ENCODE data around the gene PEX11B.
"Not testable (repeated sequence)": the region's sequence is repeated elsewhere in the genome, so short reads cannot be mapped to it uniquely, and the experiment has no call there.

PEX11B gene

GRCh38 chr1:145936247-145936646 lies 17.7 kb upstream of the PEX11B start:
- Histone ChIP-seq H2AFZ (ENCODE audit: low read depth, low read length) (no peak overlapping the region), H3K9ac (ENCODE audit: low read depth, low read length) (no peak overlapping the region), H3K36me3 (ENCODE audit: insufficient read depth, low read length) (peaks cover 50% of the 10 kb centered on the region), H3K9me3 (ENCODE audit: insufficient read depth, low read length, severe bottlenecking) (no peaks in the 10 kb centered on the region), H3K27me3 (ENCODE audit: insufficient read depth, low read length, poor library complexity) (no peaks in the 10 kb centered on the region), H3K27ac (ENCODE audit: low read length) (no peak overlapping the region), H4K20me1 (ENCODE audit: insufficient read depth, low read length) (no peaks in the 10 kb centered on the region), H3K4me1 (ENCODE audit: insufficient read depth, low read length) (no peaks in the 10 kb centered on the region), H3K4me3 (ENCODE audit: low read depth in 1 of 2, low read length in 2 of 2) (no peak overlapping the region), H3K79me2 (ENCODE audit: insufficient read depth, low read length) (no peaks in the 10 kb centered on the region), H3K4me2 (ENCODE audit: insufficient read depth, low read length) (no peak overlapping the region)
- ATAC-seq (ENCODE audit: insufficient read depth, low read depth) (no peak), DNase-seq (no peak)
- no peak for TF ChIP-seq CTCF (IDR thresholded peaks at IDR 0.05; ENCODE audit: borderline replicate concordance, extremely low read depth, low read length, poor library complexity, severe bottlenecking)
- TF ChIP-seq EZH2 (IDR thresholded peaks at IDR 0.05; ENCODE audit: borderline replicate concordance, low read depth, low read length, severe bottlenecking), result no peak

GRCh38 chr1:145935708-145936107 lies 17.2 kb upstream of the PEX11B start:
- no peaks in the 10 kb centered on the region for H3K79me2 ChIP-seq (ENCODE audit: insufficient read depth, low read length)
- H4K20me1 ChIP-seq (ENCODE audit: insufficient read depth, low read length), result no peaks in the 10 kb centered on the region
- DNase-seq, result no peak
- H3K9ac ChIP-seq (ENCODE audit: low read depth, low read length), result no peak overlapping the region
- peaks cover 46% of the 10 kb centered on the region for H3K36me3 ChIP-seq (ENCODE audit: insufficient read depth, low read length)
- no peak overlapping the region for H2AFZ ChIP-seq (ENCODE audit: low read depth, low read length)
- H3K4me1 ChIP-seq (ENCODE audit: insufficient read depth, low read length), result no peaks in the 10 kb centered on the region
- TF ChIP-seq EZH2 (IDR thresholded peaks at IDR 0.05; ENCODE audit: borderline replicate concordance, low read depth, low read length, severe bottlenecking) (no peak), CTCF (IDR thresholded peaks at IDR 0.05; ENCODE audit: borderline replicate concordance, extremely low read depth, low read length, poor library complexity, severe bottlenecking) (no peak)
- no peak for ATAC-seq (ENCODE audit: insufficient read depth, low read depth)
- H3K9me3 ChIP-seq (ENCODE audit: insufficient read depth, low read length, severe bottlenecking), result no peaks in the 10 kb centered on the region
- H3K27ac ChIP-seq (ENCODE audit: low read length), result no peak overlapping the region
- no peak overlapping the region for H3K4me2 ChIP-seq (ENCODE audit: insufficient read depth, low read length)
- no peaks in the 10 kb centered on the region for H3K27me3 ChIP-seq (ENCODE audit: insufficient read depth, low read length, poor library complexity)
- H3K4me3 ChIP-seq (ENCODE audit: low read depth in 1 of 2, low read length in 2 of 2), result no peak overlapping the region

GRCh38 chr1:145932522-145933009 lies 14.0 kb upstream of the PEX11B start:
- not testable (repeated sequence) for DNase-seq; H3K4me3 ChIP-seq (ENCODE audit: low read depth in 1 of 2, low read length in 2 of 2); H4K20me1 ChIP-seq (ENCODE audit: insufficient read depth, low read length); H2AFZ ChIP-seq (ENCODE audit: low read depth, low read length); H3K27ac ChIP-seq (ENCODE audit: low read length); H3K4me2 ChIP-seq (ENCODE audit: insufficient read depth, low read length); H3K27me3 ChIP-seq (ENCODE audit: insufficient read depth, low read length, poor library complexity); H3K9ac ChIP-seq (ENCODE audit: low read depth, low read length); ATAC-seq (ENCODE audit: insufficient read depth, low read depth); H3K79me2 ChIP-seq (ENCODE audit: insufficient read depth, low read length); H3K9me3 ChIP-seq (ENCODE audit: insufficient read depth, low read length, severe bottlenecking)
- peaks cover 39% of the 10 kb centered on the region for H3K36me3 ChIP-seq (ENCODE audit: insufficient read depth, low read length)
- peaks cover 14% of the 10 kb centered on the region for H3K4me1 ChIP-seq (ENCODE audit: insufficient read depth, low read length)

- peak overlapping the region; percentile 91 for H3K4me2 ChIP-seq (ENCODE audit: insufficient read depth, low read length)
- no peaks in the 10 kb centered on the region for H3K9me3 ChIP-seq (ENCODE audit: insufficient read depth, low read length, severe bottlenecking)
- H3K36me3 ChIP-seq (ENCODE audit: insufficient read depth, low read length), result peaks cover 29% of the 10 kb centered on the region
- H3K27me3 ChIP-seq (ENCODE audit: insufficient read depth, low read length, poor library complexity), result no peaks in the 10 kb centered on the region
- peak overlapping the region; percentile 97 for H3K9ac ChIP-seq (ENCODE audit: low read depth, low read length)
- peaks cover 3% of the 10 kb centered on the region; the same call in 1 of the 2 replicates for H4K20me1 ChIP-seq (ENCODE audit: insufficient read depth, low read length)
- H2AFZ ChIP-seq (ENCODE audit: low read depth, low read length), result peak overlapping the region; percentile 76
- peak overlapping the region; percentile 70 to 93 for H3K4me3 ChIP-seq (ENCODE audit: low read depth in 1 of 2, low read length in 2 of 2)
- peak; percentile 36 for DNase-seq
- no peak for ATAC-seq (ENCODE audit: insufficient read depth, low read depth)
- H3K4me1 ChIP-seq (ENCODE audit: insufficient read depth, low read length), result peaks cover 25% of the 10 kb centered on the region
- TF ChIP-seq EZH2 (IDR thresholded peaks at IDR 0.05; ENCODE audit: borderline replicate concordance, low read depth, low read length, severe bottlenecking) (no peak), CTCF (IDR thresholded peaks at IDR 0.05; ENCODE audit: borderline replicate concordance, extremely low read depth, low read length, poor library complexity, severe bottlenecking) (no peak)
- H3K27ac ChIP-seq (ENCODE audit: low read length), result peak overlapping the region; percentile 99
- H3K79me2 ChIP-seq (ENCODE audit: insufficient read depth, low read length), result peaks cover 25% of the 10 kb centered on the region
These were observed 9.6 kb upstream of the PEX11B start for GRCh38 chr1:145927916-145928643.

Measured in DND-41 (cell line).